RWPE2 (cell line): ENCODE results near the gene SLC22A31.
A peak's percentile ranks its signal among the peaks of the same experiment; 100 is the strongest.

Experiments
- ATAC-seq: fragments of 200-7000 bp; cut with Tn5 transposase; 3 replicates; pipeline ENCODE4 v1.9.1; 2021; ENCODE audit warnings: low read depth
- DNase-seq: peaks from one replicate; pipeline ENCODE4 v3.0.0-alpha.2; 2020; ENCODE audit warnings: low spot score
- H3K27ac ChIP-seq: fragments of 450-650 bp; 2 replicates; pipeline ENCODE4 v1.5.1; 2017; ENCODE audit warnings: mild to moderate bottlenecking; ENCODE audit not compliant: poor library complexity, severe bottlenecking
- H3K27me3 ChIP-seq: fragments of 250-450 bp; sonication (Bioruptor Pico); 2 replicates; pipeline ENCODE4 v1.5.1; 2021; ENCODE audit warnings: mild to moderate bottlenecking, moderate library complexity; ENCODE audit not compliant: insufficient read depth, poor library complexity, severe bottlenecking
- H3K36me3 ChIP-seq: fragments of 250-450 bp; sonication (Bioruptor Pico); 2 replicates; pipeline ENCODE4 v1.5.1; 2020; ENCODE audit warnings: low read depth, mild to moderate bottlenecking, moderate library complexity
- H3K4me1 ChIP-seq: fragments of 250-450 bp; sonication (Bioruptor Pico); 2 replicates; pipeline ENCODE4 v1.5.1; 2021; ENCODE audit warnings: mild to moderate bottlenecking, moderate library complexity; ENCODE audit not compliant: insufficient read depth, poor library complexity, severe bottlenecking
- H3K4me3 ChIP-seq: fragments of 250-450 bp; sonication (Bioruptor Pico); 2 replicates; pipeline ENCODE4 v1.5.1; 2021; ENCODE audit warnings: mild to moderate bottlenecking, moderate library complexity; ENCODE audit not compliant: severe bottlenecking
- H3K9me3 ChIP-seq: fragments of 250-450 bp; sonication (Bioruptor Pico); 2 replicates; pipeline ENCODE4 v1.5.1; 2021; ENCODE audit warnings: mild to moderate bottlenecking, moderate library complexity; ENCODE audit not compliant: severe bottlenecking
- CTCF ChIP-seq: fragments of 450-650 bp; IDR thresholded peaks from one replicate; pipeline ENCODE4 v1.5.1; 2017; ENCODE audit warnings: mild to moderate bottlenecking, moderate library complexity; ENCODE audit not compliant: poor library complexity, severe bottlenecking

Gene SLC22A31

GRCh38 chr16:89150981-89151380 is 49.4 kb downstream of the SLC22A31 start:
- no peak overlapping the region for H3K4me3 ChIP-seq
- TF ChIP-seq CTCF = no peak
- ATAC-seq (no peak), DNase-seq (peak; percentile 36)
- peaks cover 4% of the 10 kb centered on the region for H3K4me1 ChIP-seq
- H3K27ac ChIP-seq = no peak overlapping the region
- H3K9me3 ChIP-seq = no peaks in the 10 kb centered on the region
- no peaks in the 10 kb centered on the region for H3K27me3 ChIP-seq
- H3K36me3 ChIP-seq = peaks cover 20% of the 10 kb centered on the region

DNA sequence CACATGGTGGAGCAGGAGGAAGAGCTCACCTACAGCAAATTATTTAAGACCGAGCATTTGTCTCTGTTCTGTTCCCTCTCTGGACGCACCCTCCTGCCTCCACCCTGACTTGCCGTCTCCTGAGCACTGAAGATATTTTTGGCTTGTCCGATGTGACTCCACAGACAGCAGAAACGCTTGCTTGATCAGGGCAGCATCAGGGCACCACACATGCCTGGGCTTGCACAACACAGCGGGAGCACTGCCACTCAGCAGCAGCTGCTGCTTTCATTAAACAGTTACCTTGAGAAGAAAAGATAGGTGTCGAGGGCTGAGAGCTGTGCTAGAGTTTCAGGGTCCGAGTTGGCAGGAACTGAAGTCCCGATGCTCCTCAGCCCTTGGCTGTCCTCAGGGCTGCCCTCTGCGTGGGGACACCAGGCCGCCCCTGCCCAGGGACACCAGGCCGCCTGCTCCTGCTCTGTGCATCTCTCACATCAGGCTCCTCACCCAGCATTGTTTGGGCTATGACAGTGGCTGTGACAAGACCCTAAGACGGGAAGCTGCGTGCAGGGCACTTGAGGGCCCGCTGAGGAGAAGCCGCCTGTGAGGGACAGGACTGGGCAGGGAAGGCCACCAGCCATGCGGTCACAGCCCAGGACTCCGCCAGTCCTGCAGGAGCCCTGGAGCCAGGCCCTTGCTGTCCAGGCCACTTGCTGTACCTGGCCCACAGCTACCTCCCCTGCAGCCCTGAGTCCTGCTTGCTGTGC is 50.1 kb downstream of the SLC22A31 start:
- H3K36me3 ChIP-seq = peaks cover 24% of the 10 kb centered on the region
- peak overlapping the region; percentile 1 for H3K27ac ChIP-seq
- H3K9me3 ChIP-seq = no peaks in the 10 kb centered on the region
- H3K4me1 ChIP-seq = peaks cover 4% of the 10 kb centered on the region
- TF ChIP-seq CTCF = no peak
- DNase-seq = peak; percentile 52
- ATAC-seq = no peak; the same call in 2 of the 3 replicates
- H3K4me3 ChIP-seq = no peak overlapping the region
- H3K27me3 ChIP-seq = no peaks in the 10 kb centered on the region

DNA sequence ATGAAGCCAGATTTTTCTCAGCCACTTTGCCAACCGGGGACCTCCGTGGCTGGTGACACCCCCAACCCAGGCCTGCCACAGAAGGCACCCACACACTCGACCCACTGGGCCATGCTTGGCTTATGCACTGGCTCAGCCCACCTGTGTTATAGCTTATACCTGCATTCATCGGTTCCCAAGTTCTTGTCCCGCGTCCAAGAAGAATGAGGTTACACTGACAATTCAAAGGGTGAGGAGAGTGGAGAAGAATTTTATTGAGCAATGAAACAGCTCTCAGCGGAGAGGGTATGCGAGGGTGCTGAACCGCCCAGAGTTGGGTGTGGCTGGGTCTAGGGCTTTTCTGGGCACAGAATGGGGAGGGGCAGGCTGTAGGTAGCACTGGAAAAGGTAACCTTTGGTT is 51.0 kb downstream of the SLC22A31 start:
- Histone ChIP-seq H3K27me3 (no peaks in the 10 kb centered on the region), H3K4me3 (no peak overlapping the region), H3K36me3 (peaks cover 24% of the 10 kb centered on the region), H3K27ac (no peak overlapping the region), H3K4me1 (peaks cover 4% of the 10 kb centered on the region), H3K9me3 (no peaks in the 10 kb centered on the region)
- TF ChIP-seq CTCF = no peak
- ATAC-seq (no peak), DNase-seq (peak; percentile 22)

DNA sequence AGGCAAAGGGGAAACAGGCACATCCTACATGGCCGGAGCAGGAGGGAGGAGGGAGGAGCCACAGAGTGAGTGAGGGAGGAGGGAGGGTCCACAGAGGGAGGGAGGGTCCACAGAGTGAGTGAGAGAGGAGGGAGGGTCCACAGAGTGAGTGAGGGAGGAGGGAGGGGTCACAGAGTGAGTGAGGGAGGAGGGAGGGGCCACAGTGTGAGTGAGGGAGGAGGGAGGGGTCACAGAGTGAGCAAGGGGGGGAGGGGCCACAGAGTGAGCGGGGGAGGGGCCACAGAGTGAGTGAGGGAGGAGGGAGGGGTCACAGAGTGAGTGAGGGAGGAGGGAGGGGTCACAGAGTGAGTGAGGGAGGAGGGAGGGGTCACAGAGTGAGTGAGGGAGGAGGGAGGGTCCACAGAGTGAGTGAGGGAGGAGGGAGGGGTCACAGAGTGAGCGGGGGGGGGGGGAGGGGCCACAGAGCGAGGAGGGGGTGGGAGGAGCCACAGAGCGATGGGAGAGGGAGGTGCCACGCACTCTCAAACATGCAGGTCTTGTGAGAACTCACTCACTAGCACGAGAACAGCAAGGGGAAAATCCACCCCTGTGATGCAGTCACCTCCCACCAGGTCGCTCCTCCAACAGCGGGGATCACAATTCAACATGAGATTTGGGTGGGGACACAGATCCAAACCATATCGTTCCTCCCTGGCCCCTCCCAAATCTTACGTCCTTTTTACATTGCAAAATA is 53.1 kb downstream of the SLC22A31 start:
- peaks cover 4% of the 10 kb centered on the region for H3K4me1 ChIP-seq
- H3K9me3 ChIP-seq = no peaks in the 10 kb centered on the region
- H3K27me3 ChIP-seq = no peaks in the 10 kb centered on the region
- peak; percentile 23 for DNase-seq
- no peak for TF ChIP-seq CTCF
- no peak overlapping the region for H3K4me3 ChIP-seq
- H3K36me3 ChIP-seq = peaks cover 24% of the 10 kb centered on the region
- no peak for ATAC-seq
- H3K27ac ChIP-seq = no peak overlapping the region
